Parathyroid adenoma (tissue), 2 donors: Measurements from ENCODE around the gene ITIH2.
"Not testable (repeated sequence)": the region's sequence is repeated elsewhere in the genome, so short reads cannot be mapped to it uniquely, and the experiment has no call there.

ENCODE experiments used
- H2AFZ ChIP-seq: fragments of 300-600 bp; sonication (generic); one replicate; pipeline ENCODE4 v1.7.0; 2017; ENCODE audit warnings: antibody characterized with exemption, mild to moderate bottlenecking
- H3K27ac ChIP-seq: fragments of 300-600 bp; sonication (generic); one replicate; pipeline ENCODE4 v1.7.0; 2017
- H3K27me3 ChIP-seq: fragments of 300-600 bp; sonication (generic); one replicate; pipeline ENCODE4 v1.7.0; 2017; ENCODE audit warnings: low read length; ENCODE audit not compliant: control insufficient read depth, insufficient read depth
- H3K36me3 ChIP-seq: fragments of 300-600 bp; sonication (generic); one replicate; pipeline ENCODE4 v1.7.0; 2017; ENCODE audit warnings: low read length; ENCODE audit not compliant: control insufficient read depth, insufficient read depth
- H3K4me1 ChIP-seq: fragments of 300-600 bp; sonication (generic); one replicate; pipeline ENCODE4 v1.7.0; 2017; ENCODE audit warnings: control low read depth
- H3K4me2 ChIP-seq: fragments of 300-600 bp; sonication (generic); one replicate; pipeline ENCODE4 v1.7.0; 2017; ENCODE audit warnings: low read length
- H3K4me3 ChIP-seq: fragments of 300-600 bp; sonication (generic); one replicate; pipeline ENCODE4 v1.7.0; 2017; ENCODE audit warnings: low read depth, low read length
- H3K79me2 ChIP-seq: fragments of 300-600 bp; sonication (generic); one replicate; pipeline ENCODE4 v1.7.0; 2017; ENCODE audit warnings: control low read depth
- H3K9ac ChIP-seq: fragments of 300-600 bp; sonication (generic); one replicate; pipeline ENCODE4 v1.7.0; 2017; ENCODE audit warnings: mild to moderate bottlenecking
- H3K9me3 ChIP-seq: fragments of 300-600 bp; sonication (generic); one replicate; pipeline ENCODE4 v1.7.0; 2017; ENCODE audit warnings: low read length; ENCODE audit not compliant: control insufficient read depth
- TF ChIP-seq, protein P1 (sequence below): fragments of 300-600 bp; sonication (generic); IDR thresholded peaks from one replicate; pipeline ENCODE4 v1.7.0; 2017; ENCODE audit warnings: antibody characterized with exemption, mild to moderate bottlenecking
- donor health status: primary hyperparathyroidism.

ITIH2 gene

DNA sequence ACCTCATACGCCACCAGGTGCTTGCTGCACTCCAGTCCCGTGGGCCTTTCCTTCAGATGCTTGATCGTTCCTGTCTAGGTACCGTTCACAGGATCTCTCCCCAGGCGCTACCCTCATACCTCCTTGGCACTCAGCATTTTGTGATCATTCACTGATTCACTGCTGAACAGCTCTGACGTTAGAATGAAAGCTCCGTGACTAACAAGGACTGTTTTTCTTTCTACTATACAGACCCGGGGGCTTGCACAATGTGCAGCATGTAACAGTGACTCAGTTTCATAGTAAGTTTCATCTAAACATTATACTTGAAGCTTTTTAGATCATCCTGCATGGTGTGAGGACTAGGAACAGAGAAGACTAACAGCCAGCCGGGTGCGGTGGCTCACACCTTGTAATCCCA lies 64.1 kb downstream of the ITIH2 start:
- Histone ChIP-seq H3K27ac (no peak overlapping the region), H3K4me1 (no peaks in the 10 kb centered on the region), H3K36me3 (no peaks in the 10 kb centered on the region), H3K4me3 (no peak overlapping the region), H3K4me2 (no peak overlapping the region), H3K79me2 (no peaks in the 10 kb centered on the region), H3K27me3 (no peaks in the 10 kb centered on the region), H3K9me3 (no peaks in the 10 kb centered on the region), H2AFZ (no peak overlapping the region), H3K9ac (no peak overlapping the region)
- TF ChIP-seq, protein P1, sequence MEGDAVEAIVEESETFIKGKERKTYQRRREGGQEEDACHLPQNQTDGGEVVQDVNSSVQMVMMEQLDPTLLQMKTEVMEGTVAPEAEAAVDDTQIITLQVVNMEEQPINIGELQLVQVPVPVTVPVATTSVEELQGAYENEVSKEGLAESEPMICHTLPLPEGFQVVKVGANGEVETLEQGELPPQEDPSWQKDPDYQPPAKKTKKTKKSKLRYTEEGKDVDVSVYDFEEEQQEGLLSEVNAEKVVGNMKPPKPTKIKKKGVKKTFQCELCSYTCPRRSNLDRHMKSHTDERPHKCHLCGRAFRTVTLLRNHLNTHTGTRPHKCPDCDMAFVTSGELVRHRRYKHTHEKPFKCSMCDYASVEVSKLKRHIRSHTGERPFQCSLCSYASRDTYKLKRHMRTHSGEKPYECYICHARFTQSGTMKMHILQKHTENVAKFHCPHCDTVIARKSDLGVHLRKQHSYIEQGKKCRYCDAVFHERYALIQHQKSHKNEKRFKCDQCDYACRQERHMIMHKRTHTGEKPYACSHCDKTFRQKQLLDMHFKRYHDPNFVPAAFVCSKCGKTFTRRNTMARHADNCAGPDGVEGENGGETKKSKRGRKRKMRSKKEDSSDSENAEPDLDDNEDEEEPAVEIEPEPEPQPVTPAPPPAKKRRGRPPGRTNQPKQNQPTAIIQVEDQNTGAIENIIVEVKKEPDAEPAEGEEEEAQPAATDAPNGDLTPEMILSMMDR: no peak

DNA sequence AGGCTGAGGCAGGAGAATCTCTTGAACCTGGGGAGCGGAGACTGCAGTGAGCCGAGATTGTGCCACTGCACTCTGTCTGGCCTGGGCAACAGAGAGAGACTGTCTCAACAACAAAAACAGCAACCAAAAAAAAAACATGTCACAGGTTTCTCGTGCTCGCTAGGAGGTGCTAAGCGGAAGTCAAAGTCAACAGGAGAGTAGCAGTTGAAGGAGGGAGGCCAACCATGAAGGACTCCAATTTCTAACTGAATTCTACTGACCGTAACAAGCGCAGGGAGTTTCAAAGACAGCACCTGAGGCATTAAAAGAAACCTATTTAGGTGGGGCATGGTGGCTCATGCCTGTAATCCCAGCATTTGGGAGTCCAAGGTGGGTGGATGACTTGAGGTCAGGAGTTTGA lies 65.3 kb downstream of the ITIH2 start:
- no peaks in the 10 kb centered on the region for H3K36me3 ChIP-seq
- H3K4me1 ChIP-seq: no peaks in the 10 kb centered on the region
- H3K79me2 ChIP-seq: no peaks in the 10 kb centered on the region

DNA sequence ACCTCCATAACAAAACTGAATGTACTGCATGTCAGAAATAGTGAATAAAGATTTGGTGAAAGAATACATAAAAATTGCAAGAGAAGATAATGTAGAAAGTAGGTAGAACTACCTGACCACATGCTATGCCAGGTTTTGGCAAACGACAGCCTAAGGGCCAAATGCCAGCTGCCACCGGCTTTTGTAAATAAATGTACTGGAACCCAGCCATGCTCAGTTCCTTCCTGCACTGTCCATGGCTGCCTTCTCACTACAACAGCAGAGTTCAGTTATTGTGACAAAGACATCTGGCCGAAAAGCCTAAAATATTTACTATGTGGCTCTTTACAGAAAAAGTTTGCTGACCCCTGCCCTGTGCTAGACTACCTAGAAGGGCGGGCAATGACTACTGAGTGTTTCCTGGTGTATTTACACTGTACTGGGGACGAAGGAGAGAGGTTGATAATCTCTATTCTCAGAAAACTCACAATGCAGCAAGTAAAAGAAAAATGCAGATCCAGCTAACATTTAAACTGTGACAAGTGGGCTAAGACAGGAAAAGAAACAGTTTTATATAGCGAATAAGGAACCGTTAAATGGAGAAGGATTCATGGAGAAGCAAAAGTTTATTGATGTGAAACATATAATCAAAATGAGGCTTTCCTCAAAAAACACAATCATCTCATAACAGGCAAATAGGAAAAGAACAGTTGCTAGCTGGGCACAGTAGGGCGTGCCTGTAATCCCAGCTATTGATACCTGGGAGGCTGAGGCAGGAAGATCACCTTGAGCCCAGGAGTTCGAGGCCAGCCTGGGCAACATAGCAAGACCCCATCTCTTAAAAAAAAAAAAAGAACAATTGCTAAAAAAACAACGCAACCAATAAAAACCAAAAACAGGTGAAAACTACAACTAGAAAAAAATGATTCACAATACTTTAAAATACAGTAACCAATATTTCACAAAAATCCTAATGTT lies 71.0 kb downstream of the ITIH2 start:
- Histone ChIP-seq H3K4me3 (no peak overlapping the region), H3K36me3 (no peaks in the 10 kb centered on the region), H3K27me3 (no peaks in the 10 kb centered on the region), H3K79me2 (no peaks in the 10 kb centered on the region), H3K4me1 (peaks cover 3% of the 10 kb centered on the region), H3K9me3 (no peaks in the 10 kb centered on the region), H3K27ac (no peak overlapping the region), H2AFZ (no peak overlapping the region), H3K4me2 (no peak overlapping the region), H3K9ac (no peak overlapping the region)
- TF ChIP-seq, protein P1: no peak

More for the DNA sequence above, 65.3 kb downstream of the ITIH2 start:
- Histone ChIP-seq H3K4me2 (no peak overlapping the region), H3K9ac (no peak overlapping the region), H3K9me3 (no peaks in the 10 kb centered on the region), H2AFZ (no peak overlapping the region), H3K27ac (no peak overlapping the region), H3K4me3 (no peak overlapping the region), H3K27me3 (no peaks in the 10 kb centered on the region)
- TF ChIP-seq, protein P1: no peak

DNA sequence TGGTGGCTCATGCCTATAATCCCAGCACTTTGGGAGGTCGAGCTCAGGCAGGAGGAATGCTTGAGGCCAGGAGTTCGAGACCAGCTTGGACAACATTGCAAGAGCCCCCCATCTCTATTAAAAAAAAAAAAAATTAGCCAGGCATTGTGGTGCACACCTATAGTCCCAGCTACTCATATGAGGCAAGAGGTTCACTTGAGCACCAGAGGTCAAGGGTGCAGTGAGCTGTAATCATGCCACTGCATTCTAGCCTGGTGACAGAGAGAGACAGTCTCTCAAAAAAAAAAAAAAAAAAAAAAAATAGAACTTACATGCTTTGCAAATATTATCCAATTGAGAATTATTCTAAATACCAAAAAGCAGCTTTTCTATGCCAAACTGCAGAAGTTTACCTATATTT lies 73.7 kb downstream of the ITIH2 start:
- H3K4me2 ChIP-seq: no peak overlapping the region
- peaks cover 3% of the 10 kb centered on the region for H3K4me1 ChIP-seq
- H3K9me3 ChIP-seq: no peaks in the 10 kb centered on the region
- H3K79me2 ChIP-seq: no peaks in the 10 kb centered on the region
- H3K27ac ChIP-seq: no peak overlapping the region
- no peak overlapping the region for H3K9ac ChIP-seq
- no peak overlapping the region for H2AFZ ChIP-seq
- TF ChIP-seq, protein P1: no peak
- H3K4me3 ChIP-seq: no peak overlapping the region
- no peaks in the 10 kb centered on the region for H3K36me3 ChIP-seq
- no peaks in the 10 kb centered on the region for H3K27me3 ChIP-seq

DNA sequence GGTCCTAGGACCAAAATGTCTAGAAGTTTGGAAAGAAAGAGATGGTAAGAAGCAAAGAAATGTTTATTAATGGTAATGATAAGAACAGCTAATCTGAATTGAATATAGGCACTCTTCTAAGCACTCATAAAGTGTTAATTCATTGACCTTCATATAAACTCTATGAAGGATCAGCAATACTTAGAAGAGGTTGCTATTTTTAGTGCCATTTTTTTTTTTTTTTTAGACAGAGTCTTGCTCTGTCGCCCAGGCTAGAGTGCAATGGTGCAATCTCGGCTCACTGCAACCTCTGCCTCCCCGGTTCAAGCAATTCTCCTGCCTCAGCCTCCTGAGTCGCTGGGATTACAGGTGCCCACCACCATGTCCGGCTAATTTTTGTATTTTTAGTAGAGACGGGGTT lies 79.1 kb downstream of the ITIH2 start:
- not testable (repeated sequence) for H3K79me2 ChIP-seq, H2AFZ ChIP-seq, H3K4me1 ChIP-seq, H3K4me3 ChIP-seq, H3K9ac ChIP-seq, H3K27me3 ChIP-seq, H3K27ac ChIP-seq, H3K4me2 ChIP-seq, H3K9me3 ChIP-seq, H3K36me3 ChIP-seq
